Body of pancreas (tissue), 4 donors: ENCODE results near the gene ARID5B. TPM values are rescaled to one million over a fixed set of nuclear protein-coding genes. Genes with fewer than 3 reads are reported as not detected.

ENCODE experiments used
- ATAC-seq: fragments of 150-250 bp; one replicate; pipeline ENCODE4 v1.9.1; 2016
- DNase-seq, 4 donors: peaks; one replicate each; pipeline ENCODE4 v3.0.0-alpha.2; 2019
- H3K27ac ChIP-seq, 4 donors: fragments of 200-600 bp; sonication (generic); 1 replicate in 3 of 4; 2 replicates in 1 of 4; pipeline versions ENCODE4 v1.5.1 to v1.6.1; 2016 to 2019; ENCODE audit warnings: mild to moderate bottlenecking in 1 of 4, mixed read lengths in 1 of 4, moderate library complexity in 1 of 4
- H3K27me3 ChIP-seq, 2 donors: fragments of 200-600 bp; sonication (generic); one replicate each; pipeline ENCODE4 v1.6.0; 2016; ENCODE audit warnings: mild to moderate bottlenecking in 1 of 2
- H3K36me3 ChIP-seq, 2 donors: fragments of 200-600 bp; sonication (generic); replicated peaks in 1 of 2; 2 replicates each; pipeline ENCODE4 v1.5.1; 2016; ENCODE audit warnings: low read depth in 2 of 2; ENCODE audit not compliant: insufficient read depth in 1 of 2
- H3K4me1 ChIP-seq: fragments of 200-600 bp; sonication (generic); one replicate; pipeline ENCODE4 v1.6.0; 2016
- H3K4me3 ChIP-seq, 2 donors: fragments of 200-600 bp; sonication (generic); 1 replicate in 1 of 2; 2 replicates in 1 of 2; pipeline ENCODE4 v1.5.1; 2016 to 2019
- H3K9me3 ChIP-seq, 3 donors: fragments of 200-600 bp; sonication (generic); 1 replicate in 2 of 3; 2 replicates in 1 of 3; pipeline ENCODE4 v1.5.1; 2016
- CTCF ChIP-seq, 7 experiments: fragments of 450-650 bp in 4 of 7; fragments of 200-600 bp in 3 of 7; sonication (generic) in 3 of 7; IDR thresholded peaks; one replicate each; pipeline ENCODE4 v1.5.1; 2016 to 2019; ENCODE audit warnings: antibody characterized with exemption in 7 of 7
- POLR2A ChIP-seq, 3 donors: fragments of 450-650 bp; IDR thresholded peaks; one replicate each; pipeline ENCODE4 v1.6.1; 2016; ENCODE audit warnings: antibody characterized with exemption in 3 of 3, mild to moderate bottlenecking in 2 of 3
- WGBS, 2 donors: methylation state at CpG; one replicate each; pipeline ENCODE4 v1.1.5; 2017; 5-methylcytosine and 5-hydroxymethylcytosine counted together
- intact Hi-C: fragments of 100-400 bp; cut with DNase I; formaldehyde crosslinking; loops from one replicate; pipeline ENCODE4 v1.15.1; 2023
- total RNA-seq, 2 donors: library from RNA; depleted of rRNA; stranded (reverse); fragments of >200 nt; gene quantifications; one replicate each; pipeline ENCODE4 v1.1.0, GENCODE V29; 2016

Gene ARID5B
- total RNA-seq, 2 donors from 2014 or later: 16.1 to 17.1 TPM

DNA sequence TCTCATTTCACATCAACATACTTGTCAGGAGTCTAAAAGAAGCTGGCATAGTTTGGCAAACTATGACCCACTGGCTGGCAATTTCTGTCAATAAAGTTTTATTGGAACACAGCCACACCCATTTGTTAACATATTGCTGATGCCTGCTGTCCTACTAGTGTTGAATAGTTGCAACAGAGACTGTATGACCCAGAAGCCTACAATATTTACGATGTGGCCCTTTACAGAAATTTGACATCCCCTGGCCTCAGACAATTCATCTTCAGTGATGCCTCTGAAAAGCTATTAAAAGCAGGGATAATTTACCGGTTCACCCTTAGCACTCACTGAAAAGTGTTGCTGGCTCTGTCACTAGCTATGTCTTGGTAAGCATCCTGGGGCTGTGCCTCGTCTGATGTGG lies 155.2 kb downstream of the ARID5B start:
- DNase-seq (no peak), ATAC-seq (no peak)
- 66 to 93% methylated on average over 3 of the region's 3 CpGs for WGBS, 2 donors
- intact Hi-C loops: no loop called here
- Histone ChIP-seq H3K9me3 (no peaks in the 10 kb centered on the region), H3K27me3 (no peaks in the 10 kb centered on the region), H3K36me3 (no peaks in the 10 kb centered on the region), H3K4me3 (no peak overlapping the region), H3K27ac (peak overlapping the region in 2 of 4 donors; percentile 6 to 50), H3K4me1 (peaks cover 27% of the 10 kb centered on the region)
- TF ChIP-seq CTCF (IDR thresholded peaks at IDR 0.05) (no peak), POLR2A (IDR thresholded peaks at IDR 0.05) (no peak)

DNA sequence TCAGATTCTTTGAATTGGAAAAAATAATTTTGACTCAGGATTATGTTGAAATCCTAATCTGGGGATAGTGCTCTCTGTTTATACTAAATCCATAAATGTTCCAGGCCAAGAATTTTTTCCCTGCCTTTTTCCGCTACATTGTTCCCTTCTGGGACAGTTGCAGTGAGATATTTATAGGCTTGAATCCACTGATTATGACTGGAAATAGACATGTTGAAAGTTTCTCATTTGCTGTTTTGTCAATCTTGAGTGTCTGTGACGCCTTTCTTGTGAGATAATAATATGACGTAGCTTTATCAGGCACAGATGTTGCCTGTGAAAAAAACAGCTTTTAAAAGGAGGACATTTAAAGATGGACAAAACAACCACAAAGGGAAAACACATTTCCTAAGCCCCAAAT lies 155.9 kb downstream of the ARID5B start:
- Histone ChIP-seq H3K27me3 (no peaks in the 10 kb centered on the region), H3K9me3 (no peaks in the 10 kb centered on the region), H3K4me3 (no peak overlapping the region), H3K4me1 (peaks cover 27% of the 10 kb centered on the region), H3K27ac (peak overlapping the region in 2 of 4 donors; percentile 6 to 50), H3K36me3 (no peaks in the 10 kb centered on the region)
- TF ChIP-seq POLR2A (IDR thresholded peaks at IDR 0.05) (no peak), CTCF (IDR thresholded peaks at IDR 0.05) (no peak)
- 45 to 54% methylated on average over 3 of the region's 3 CpGs for WGBS, 2 donors
- DNase-seq: no peak
- ATAC-seq: peak; percentile 57
- intact Hi-C loops: no loop called here

DNA sequence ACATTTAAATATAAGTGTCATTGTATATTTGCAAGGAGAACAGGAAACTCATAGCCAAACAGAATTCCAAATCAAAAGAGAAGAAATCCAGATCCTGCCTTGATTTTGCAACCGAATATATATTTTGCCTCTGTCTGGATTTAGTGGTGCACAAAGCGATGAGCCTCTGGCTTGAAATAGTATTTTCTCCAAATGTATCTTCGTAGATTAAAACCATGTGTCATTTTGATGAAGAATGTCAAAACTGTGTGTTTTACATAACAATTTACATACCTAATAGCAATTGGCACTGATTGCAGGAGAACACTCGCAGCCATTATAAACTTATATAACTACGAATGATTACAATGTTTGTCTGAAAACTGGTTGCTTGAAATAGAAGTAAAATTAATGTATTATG lies 156.4 kb downstream of the ARID5B start:
- Histone ChIP-seq H3K4me3 (no peak overlapping the region), H3K27ac (peak overlapping the region in 3 of 4 donors; percentile 6 to 37 (median 7)), H3K27me3 (no peaks in the 10 kb centered on the region), H3K4me1 (peaks cover 27% of the 10 kb centered on the region), H3K36me3 (no peaks in the 10 kb centered on the region), H3K9me3 (no peaks in the 10 kb centered on the region)
- intact Hi-C loops: no loop called here
- DNase-seq (no peak), ATAC-seq (no peak)
- TF ChIP-seq POLR2A (IDR thresholded peaks at IDR 0.05): no peak
- no peak for TF ChIP-seq CTCF (IDR thresholded peaks at IDR 0.05)
- 71 to 73% methylated on average over 5 of the region's 5 CpGs for WGBS, 2 donors

DNA sequence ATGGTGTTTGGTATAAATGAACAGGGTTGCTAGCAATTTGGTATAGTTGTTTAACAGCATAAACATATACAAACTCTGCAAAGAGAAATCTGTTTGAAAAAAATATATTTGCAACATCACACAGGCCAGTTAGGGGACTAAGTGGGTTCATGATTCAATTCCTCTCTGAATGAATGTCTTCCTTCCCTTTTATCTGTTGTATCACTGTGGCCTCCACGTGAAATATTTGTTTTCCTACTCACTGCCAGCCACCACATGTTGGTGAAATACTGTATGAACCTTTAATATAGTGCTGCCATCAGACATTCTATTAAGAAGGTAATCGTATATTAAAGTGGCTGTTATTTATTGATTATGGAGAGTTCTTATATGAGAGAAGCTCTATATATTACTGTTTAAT lies 157.0 kb downstream of the ARID5B start:
- Histone ChIP-seq H3K27ac (peak overlapping the region in 1 of 4 donors; percentile 49), H3K9me3 (no peaks in the 10 kb centered on the region), H3K4me3 (no peak overlapping the region), H3K36me3 (no peaks in the 10 kb centered on the region), H3K27me3 (no peaks in the 10 kb centered on the region), H3K4me1 (peaks cover 27% of the 10 kb centered on the region)
- ATAC-seq: no peak
- 48 to 52% methylated on average over 2 of the region's 2 CpGs for WGBS, 2 donors
- intact Hi-C loops: no loop called here
- DNase-seq: no peak
- TF ChIP-seq CTCF (IDR thresholded peaks at IDR 0.05) (no peak), POLR2A (IDR thresholded peaks at IDR 0.05) (no peak)

DNA sequence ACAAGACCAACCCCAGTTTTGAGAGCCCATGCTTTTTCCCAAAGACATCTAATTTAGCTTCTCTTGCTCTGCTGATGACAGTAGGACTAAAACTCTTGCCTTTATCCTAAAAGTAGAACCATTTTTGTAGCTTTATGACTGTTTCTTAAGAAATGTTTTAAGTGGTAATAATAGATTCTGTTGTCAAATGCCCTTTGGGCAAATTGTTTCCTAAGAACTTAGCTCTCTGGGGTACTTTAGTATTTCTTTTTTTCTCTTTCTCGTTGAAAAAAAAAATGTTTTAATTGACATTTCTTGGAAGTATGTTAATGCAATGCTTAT lies 157.4 kb downstream of the ARID5B start:
- ATAC-seq (no peak), DNase-seq (no peak)
- Histone ChIP-seq H3K9me3 (no peaks in the 10 kb centered on the region), H3K4me3 (no peak overlapping the region), H3K4me1 (peaks cover 27% of the 10 kb centered on the region), H3K27ac (peak overlapping the region in 2 of 4 donors; percentile 9 to 49), H3K27me3 (no peaks in the 10 kb centered on the region), H3K36me3 (no peaks in the 10 kb centered on the region)
- intact Hi-C loops: no loop called here
- TF ChIP-seq CTCF (IDR thresholded peaks at IDR 0.05) (no peak), POLR2A (IDR thresholded peaks at IDR 0.05) (no peak)
- 4 to 6% methylated on average over 1 of the region's 1 CpG for WGBS, 2 donors
